Activated CD4-positive, alpha-beta memory T cell treated with anti-CD3 and anti-CD28 coated beads, Interleukin-2, amount 10 ng/mL, durations not matched to agents 7 days and 5 days (primary cell): ENCODE results near the gene CNST. TPM values are rescaled to one million over a fixed set of nuclear protein-coding genes. Genes with fewer than 3 reads are reported as not detected.

Experiments used
- CTCF ChIA-PET: fragments of 350-600 bp; sonication (Branson Sonifier 250); formaldehyde crosslinking; loops from one replicate; lab custom pipeline; 2021; ENCODE audit warnings: antibody characterized with exemption, inconsistent platforms; lab: Charles Lee
- POLR2A ChIA-PET: fragments of 350-600 bp; sonication (Branson Sonifier 250); formaldehyde crosslinking; loops from one replicate; lab custom pipeline; 2021; ENCODE audit warnings: antibody characterized with exemption; lab: Charles Lee
- DNase-seq: peaks from one replicate; pipeline ENCODE4 v3.0.0-alpha.2; 2020
- H3K27ac Mint-ChIP-seq: one replicate; pipeline ENCODE4 v1.8.0; 2021; ENCODE audit warnings: mild to moderate bottlenecking, mixed read lengths
- H3K27me3 Mint-ChIP-seq: one replicate; pipeline ENCODE4 v1.8.0; 2021; ENCODE audit warnings: mixed read lengths
- H3K36me3 Mint-ChIP-seq: one replicate; pipeline ENCODE4 v1.8.0; 2021; ENCODE audit warnings: low read depth, mixed read lengths
- H3K4me1 Mint-ChIP-seq: one replicate; pipeline ENCODE4 v1.8.0; 2021; ENCODE audit warnings: mixed read lengths
- H3K4me3 Mint-ChIP-seq: one replicate; pipeline ENCODE4 v1.8.0; 2021; ENCODE audit warnings: mild to moderate bottlenecking, mixed read lengths
- H3K9me3 Mint-ChIP-seq: one replicate; pipeline ENCODE4 v1.8.0; 2021; ENCODE audit warnings: mixed read lengths
- total RNA-seq, 2 experiments: library from RNA; stranded (reverse); gene quantifications; one replicate each; pipeline ENCODE4 v1.2.3, GENCODE V29; 2021

The CNST gene
- total RNA-seq, 2 experiments from 2014 or later = 36.2 to 39.3 TPM

GRCh38 chr1:246642719-246643118, 76.5 kb downstream of the CNST start:
- no peaks in the 10 kb centered on the region for H3K27me3 Mint-ChIP-seq
- H3K36me3 Mint-ChIP-seq = peaks cover 40% of the 10 kb centered on the region
- H3K4me3 Mint-ChIP-seq = no peak overlapping the region
- CTCF ChIA-PET = no interaction called here
- H3K4me1 Mint-ChIP-seq = peaks cover 1% of the 10 kb centered on the region
- H3K9me3 Mint-ChIP-seq = peaks cover 3% of the 10 kb centered on the region
- DNase-seq = no peak
- H3K27ac Mint-ChIP-seq = no peak overlapping the region
- POLR2A ChIA-PET = no interaction called here

- CTCF ChIA-PET = interaction anchor here (0.5 to 1.7 kb wide), 2 partner anchors 53 to 78 kb away, joined by 4 read pairs; partner anchors contain the start of gene SCCPDH
- H3K36me3 Mint-ChIP-seq = peaks cover 49% of the 10 kb centered on the region
- H3K9me3 Mint-ChIP-seq = peaks cover 3% of the 10 kb centered on the region
- H3K27me3 Mint-ChIP-seq = no peaks in the 10 kb centered on the region
- no peak for DNase-seq
- no peak overlapping the region for H3K4me3 Mint-ChIP-seq
- H3K4me1 Mint-ChIP-seq = no peaks in the 10 kb centered on the region
- POLR2A ChIA-PET = interaction anchor here (1.7 kb wide), 1 partner anchor 81 kb away, joined by 7 read pairs; the partner anchor contains the start of genes CNST and TFB2M
- H3K27ac Mint-ChIP-seq = no peak overlapping the region
Observed at GRCh38 chr1:246647113-246647512, 80.9 kb downstream of the CNST start.

GRCh38 chr1:246647513-246647912, 81.3 kb downstream of the CNST start:
- Mint-ChIP-seq H3K4me3 (no peak overlapping the region), H3K27me3 (no peaks in the 10 kb centered on the region), H3K9me3 (peaks cover 3% of the 10 kb centered on the region), H3K4me1 (no peaks in the 10 kb centered on the region), H3K27ac (no peak overlapping the region), H3K36me3 (peaks cover 47% of the 10 kb centered on the region)
- CTCF ChIA-PET = interaction anchor here (1.7 kb wide), 1 partner anchor 77 kb away, joined by 4 read pairs; the partner anchor contains the start of gene SCCPDH
- DNase-seq = no peak
- POLR2A ChIA-PET = interaction anchor here (1.7 kb wide), 1 partner anchor 81 kb away, joined by 7 read pairs; the partner anchor contains the start of genes CNST and TFB2M

- no peak overlapping the region for H3K4me3 Mint-ChIP-seq
- DNase-seq = no peak
- no peak overlapping the region for H3K27ac Mint-ChIP-seq
- H3K27me3 Mint-ChIP-seq = no peaks in the 10 kb centered on the region
- ChIA-PET POLR2A (no interaction called here), CTCF (interaction anchor here (0.7 kb wide), 1 partner anchor 49 kb away, joined by 3 read pairs; no protein-coding TSS in a partner anchor)
- no peaks in the 10 kb centered on the region for H3K9me3 Mint-ChIP-seq
- no peaks in the 10 kb centered on the region for H3K4me1 Mint-ChIP-seq
- peaks cover 38% of the 10 kb centered on the region for H3K36me3 Mint-ChIP-seq
Observed at GRCh38 chr1:246651012-246651695, 84.9 kb downstream of the CNST start.

DNA sequence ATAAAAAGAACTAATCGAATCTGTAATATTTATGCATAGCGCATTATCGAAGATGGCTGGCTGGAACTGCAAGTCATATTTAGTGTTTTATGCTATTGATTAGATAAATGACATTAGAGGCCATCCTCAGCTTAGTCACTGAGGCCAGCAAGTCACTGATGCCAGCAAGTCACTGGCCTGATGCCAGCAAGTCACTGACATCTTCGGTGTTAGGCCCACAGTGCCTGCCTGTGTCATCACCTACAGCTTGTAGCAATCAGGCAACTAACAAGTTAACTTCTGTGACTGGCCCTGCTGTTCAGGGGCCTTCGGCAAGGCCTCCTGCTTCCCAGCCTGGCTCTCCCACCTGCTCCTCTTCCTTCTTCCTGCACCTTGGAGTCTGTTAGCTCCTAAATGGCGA, 92.3 kb downstream of the CNST start:
- Mint-ChIP-seq H3K9me3 (no peaks in the 10 kb centered on the region), H3K27ac (no peak overlapping the region), H3K4me1 (no peaks in the 10 kb centered on the region), H3K36me3 (peaks cover 18% of the 10 kb centered on the region), H3K4me3 (no peak overlapping the region), H3K27me3 (no peaks in the 10 kb centered on the region)
- DNase-seq = no peak
- POLR2A ChIA-PET = no interaction called here
- CTCF ChIA-PET = interaction anchor here (0.6 kb wide), 1 partner anchor 284 kb away, joined by 3 read pairs; no protein-coding TSS in a partner anchor

GRCh38 chr1:246659594-246660140, 93.4 kb downstream of the CNST start:
- Mint-ChIP-seq H3K27me3 (no peaks in the 10 kb centered on the region), H3K4me3 (no peak overlapping the region), H3K27ac (no peak overlapping the region), H3K4me1 (no peaks in the 10 kb centered on the region), H3K36me3 (peaks cover 13% of the 10 kb centered on the region), H3K9me3 (no peaks in the 10 kb centered on the region)
- no peak for DNase-seq
- ChIA-PET POLR2A (no interaction called here), CTCF (interaction anchor here (0.7 kb wide), 1 partner anchor 19 kb away, joined by 3 read pairs; no protein-coding TSS in a partner anchor)

DNA sequence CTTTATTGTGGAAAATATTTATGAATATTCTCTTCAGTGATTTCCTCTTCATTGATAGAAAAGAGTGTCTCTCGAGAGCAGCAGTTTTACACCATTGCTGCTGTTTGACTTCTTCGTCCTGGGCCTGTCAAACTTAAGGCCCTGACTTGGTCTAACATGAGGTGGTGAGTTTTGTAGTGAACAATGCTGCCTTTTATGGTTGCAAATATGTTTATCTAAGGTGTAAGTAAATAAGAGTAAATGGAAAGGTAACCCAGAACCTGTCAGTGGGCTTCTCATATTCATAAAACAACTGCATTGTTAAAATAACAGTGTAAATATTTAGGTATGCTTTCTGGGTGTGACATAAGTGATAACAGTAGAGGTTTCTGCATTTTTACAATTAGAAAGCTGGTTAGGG, 95.2 kb downstream of the CNST start:
- Mint-ChIP-seq H3K4me1 (no peaks in the 10 kb centered on the region), H3K27me3 (no peaks in the 10 kb centered on the region), H3K4me3 (no peak overlapping the region), H3K36me3 (peaks cover 14% of the 10 kb centered on the region), H3K27ac (no peak overlapping the region), H3K9me3 (no peaks in the 10 kb centered on the region)
- CTCF ChIA-PET = no interaction called here
- POLR2A ChIA-PET = no interaction called here
- no peak for DNase-seq

DNA sequence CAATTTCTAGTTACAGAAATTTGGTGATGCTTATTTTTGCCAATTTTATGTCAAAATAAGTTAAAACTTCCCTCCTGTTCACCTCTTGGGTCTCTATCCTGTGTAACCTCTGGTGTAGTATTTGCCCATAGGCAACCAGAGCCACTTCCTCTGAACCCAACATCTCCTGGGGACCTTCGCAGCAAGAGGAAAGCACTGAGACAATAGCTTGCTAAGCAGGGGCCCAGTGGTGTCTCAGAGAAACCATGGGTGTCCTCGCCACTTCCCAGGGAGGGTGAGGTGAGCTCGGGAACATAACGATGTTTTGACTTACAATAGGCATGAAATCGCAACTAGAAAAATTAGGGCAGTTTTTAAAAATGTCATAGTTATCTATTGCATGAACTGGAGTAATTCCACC, 101.5 kb downstream of the CNST start:
- POLR2A ChIA-PET = no interaction called here

GRCh38 chr1:246669659-246670058, 103.4 kb downstream of the CNST start:
- peaks cover 30% of the 10 kb centered on the region for H3K36me3 Mint-ChIP-seq
- no peak overlapping the region for H3K4me3 Mint-ChIP-seq
- no peak for DNase-seq
- POLR2A ChIA-PET = no interaction called here
- H3K27ac Mint-ChIP-seq = no peak overlapping the region
- H3K27me3 Mint-ChIP-seq = no peaks in the 10 kb centered on the region
- H3K4me1 Mint-ChIP-seq = no peaks in the 10 kb centered on the region
- no peaks in the 10 kb centered on the region for H3K9me3 Mint-ChIP-seq
- CTCF ChIA-PET = no interaction called here

More for the DNA sequence above, 101.5 kb downstream of the CNST start:
- Mint-ChIP-seq H3K36me3 (peaks cover 30% of the 10 kb centered on the region), H3K27me3 (no peaks in the 10 kb centered on the region), H3K27ac (no peak overlapping the region), H3K4me3 (no peak overlapping the region), H3K4me1 (no peaks in the 10 kb centered on the region), H3K9me3 (no peaks in the 10 kb centered on the region)
- CTCF ChIA-PET = no interaction called here
- no peak for DNase-seq

- CTCF ChIA-PET = no interaction called here
- Mint-ChIP-seq H3K36me3 (peaks cover 13% of the 10 kb centered on the region), H3K4me1 (no peaks in the 10 kb centered on the region), H3K27ac (no peak overlapping the region), H3K27me3 (no peaks in the 10 kb centered on the region), H3K9me3 (no peaks in the 10 kb centered on the region), H3K4me3 (no peak overlapping the region)
- POLR2A ChIA-PET = no interaction called here
- DNase-seq = no peak
Observed at GRCh38 chr1:246674049-246674448, 107.8 kb downstream of the CNST start.

GRCh38 chr1:246677842-246678241, 111.6 kb downstream of the CNST start:
- H3K36me3 Mint-ChIP-seq = no peaks in the 10 kb centered on the region

DNA sequence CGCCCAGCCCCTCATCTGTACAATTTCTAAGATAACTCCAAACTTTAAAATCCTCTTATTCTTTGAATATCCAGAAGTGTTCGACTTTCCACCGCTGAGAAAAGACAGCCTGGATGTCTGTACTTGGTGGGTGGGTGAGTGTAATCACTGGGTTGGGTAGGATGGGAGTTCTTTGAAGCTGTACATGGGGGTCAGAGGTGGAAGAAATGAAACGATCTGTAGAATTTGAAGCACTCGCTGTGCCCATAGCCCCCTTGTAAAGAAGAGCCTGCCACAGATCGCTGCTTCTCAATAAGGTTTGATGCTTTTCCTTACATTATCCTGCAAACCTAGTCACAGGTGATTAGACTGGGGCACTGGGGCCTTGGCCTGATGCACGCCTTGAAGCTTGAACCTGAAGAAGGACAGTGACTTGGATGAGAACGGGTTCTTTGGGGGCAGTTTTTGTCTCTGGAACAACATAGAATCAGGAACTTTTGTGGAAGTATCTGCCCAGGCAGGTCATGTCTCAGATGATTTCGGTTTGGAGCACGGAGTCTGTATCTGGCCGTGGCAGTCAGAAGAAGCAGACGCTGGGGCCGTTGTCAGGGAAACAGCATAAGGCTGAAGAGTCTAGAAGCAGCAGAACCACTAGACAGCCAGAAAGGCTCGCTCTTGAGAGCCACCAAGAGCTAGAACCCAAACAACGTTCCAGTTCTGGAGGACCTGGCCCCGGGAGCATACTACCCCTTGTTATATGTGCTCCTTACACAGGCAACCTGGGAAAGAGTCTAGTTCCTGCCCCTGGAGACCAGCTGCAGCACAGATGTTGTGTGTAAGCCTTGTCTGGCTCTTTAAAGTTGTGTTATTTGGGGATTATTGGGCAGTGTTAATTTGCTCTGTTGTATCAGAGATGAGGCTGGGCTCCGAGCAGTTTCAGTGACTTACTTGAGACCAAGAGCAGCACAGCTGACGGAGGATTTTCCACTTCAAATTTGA, 112.8 kb downstream of the CNST start:
- POLR2A ChIA-PET = no interaction called here
- Mint-ChIP-seq H3K27me3 (no peaks in the 10 kb centered on the region), H3K36me3 (no peaks in the 10 kb centered on the region), H3K4me3 (no peak overlapping the region), H3K4me1 (no peaks in the 10 kb centered on the region), H3K27ac (no peak overlapping the region), H3K9me3 (no peaks in the 10 kb centered on the region)
- no peak for DNase-seq
- CTCF ChIA-PET = no interaction called here

More at GRCh38 chr1:246677842-246678241, 111.6 kb downstream of the CNST start:
- POLR2A ChIA-PET = no interaction called here
- CTCF ChIA-PET = no interaction called here
- Mint-ChIP-seq H3K9me3 (no peaks in the 10 kb centered on the region), H3K27ac (no peak overlapping the region), H3K4me3 (no peak overlapping the region), H3K27me3 (no peaks in the 10 kb centered on the region), H3K4me1 (no peaks in the 10 kb centered on the region)
- no peak for DNase-seq

DNA sequence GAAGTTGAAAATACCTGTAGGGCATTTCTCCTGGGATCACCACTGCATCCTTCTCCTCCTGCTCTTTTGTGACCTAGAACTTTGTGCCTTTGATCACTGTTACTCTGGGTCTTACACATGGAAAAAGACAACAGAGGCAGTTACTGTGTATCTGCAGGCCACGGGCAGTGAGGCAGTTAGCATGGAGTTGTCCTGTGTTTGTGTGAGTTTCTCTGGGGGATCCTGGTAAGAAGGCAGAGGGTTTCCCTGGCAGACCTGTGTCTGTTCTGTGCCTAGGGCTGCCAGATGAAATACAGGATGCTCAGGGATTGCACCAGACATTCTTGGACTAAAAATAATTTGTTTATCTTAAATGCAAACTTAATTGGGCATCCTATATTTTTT, 113.5 kb downstream of the CNST start:
- POLR2A ChIA-PET = no interaction called here
- no peak for DNase-seq
- H3K27me3 Mint-ChIP-seq = no peaks in the 10 kb centered on the region
- H3K4me1 Mint-ChIP-seq = no peaks in the 10 kb centered on the region
- CTCF ChIA-PET = no interaction called here
- H3K9me3 Mint-ChIP-seq = no peaks in the 10 kb centered on the region
- no peaks in the 10 kb centered on the region for H3K36me3 Mint-ChIP-seq
- no peak overlapping the region for H3K4me3 Mint-ChIP-seq
- no peak overlapping the region for H3K27ac Mint-ChIP-seq
